Parathyroid adenoma (tissue), 2 donors: ENCODE results near the gene CTSC.

ENCODE experiments used
- H2AFZ ChIP-seq: fragments of 300-600 bp; sonication (generic); one replicate; pipeline ENCODE4 v1.7.0; 2017; ENCODE audit warnings: antibody characterized with exemption, mild to moderate bottlenecking
- H3K27ac ChIP-seq: fragments of 300-600 bp; sonication (generic); one replicate; pipeline ENCODE4 v1.7.0; 2017
- H3K27me3 ChIP-seq: fragments of 300-600 bp; sonication (generic); one replicate; pipeline ENCODE4 v1.7.0; 2017; ENCODE audit warnings: low read length; ENCODE audit not compliant: control insufficient read depth, insufficient read depth
- H3K36me3 ChIP-seq: fragments of 300-600 bp; sonication (generic); one replicate; pipeline ENCODE4 v1.7.0; 2017; ENCODE audit warnings: low read length; ENCODE audit not compliant: control insufficient read depth, insufficient read depth
- H3K4me1 ChIP-seq: fragments of 300-600 bp; sonication (generic); one replicate; pipeline ENCODE4 v1.7.0; 2017; ENCODE audit warnings: control low read depth
- H3K4me2 ChIP-seq: fragments of 300-600 bp; sonication (generic); one replicate; pipeline ENCODE4 v1.7.0; 2017; ENCODE audit warnings: low read length
- H3K4me3 ChIP-seq: fragments of 300-600 bp; sonication (generic); one replicate; pipeline ENCODE4 v1.7.0; 2017; ENCODE audit warnings: low read depth, low read length
- H3K79me2 ChIP-seq: fragments of 300-600 bp; sonication (generic); one replicate; pipeline ENCODE4 v1.7.0; 2017; ENCODE audit warnings: control low read depth
- H3K9ac ChIP-seq: fragments of 300-600 bp; sonication (generic); one replicate; pipeline ENCODE4 v1.7.0; 2017; ENCODE audit warnings: mild to moderate bottlenecking
- H3K9me3 ChIP-seq: fragments of 300-600 bp; sonication (generic); one replicate; pipeline ENCODE4 v1.7.0; 2017; ENCODE audit warnings: low read length; ENCODE audit not compliant: control insufficient read depth
- TF ChIP-seq, protein P1 (sequence below): fragments of 300-600 bp; sonication (generic); IDR thresholded peaks from one replicate; pipeline ENCODE4 v1.7.0; 2017; ENCODE audit warnings: antibody characterized with exemption, mild to moderate bottlenecking
- donor health status: primary hyperparathyroidism.

CTSC gene

DNA sequence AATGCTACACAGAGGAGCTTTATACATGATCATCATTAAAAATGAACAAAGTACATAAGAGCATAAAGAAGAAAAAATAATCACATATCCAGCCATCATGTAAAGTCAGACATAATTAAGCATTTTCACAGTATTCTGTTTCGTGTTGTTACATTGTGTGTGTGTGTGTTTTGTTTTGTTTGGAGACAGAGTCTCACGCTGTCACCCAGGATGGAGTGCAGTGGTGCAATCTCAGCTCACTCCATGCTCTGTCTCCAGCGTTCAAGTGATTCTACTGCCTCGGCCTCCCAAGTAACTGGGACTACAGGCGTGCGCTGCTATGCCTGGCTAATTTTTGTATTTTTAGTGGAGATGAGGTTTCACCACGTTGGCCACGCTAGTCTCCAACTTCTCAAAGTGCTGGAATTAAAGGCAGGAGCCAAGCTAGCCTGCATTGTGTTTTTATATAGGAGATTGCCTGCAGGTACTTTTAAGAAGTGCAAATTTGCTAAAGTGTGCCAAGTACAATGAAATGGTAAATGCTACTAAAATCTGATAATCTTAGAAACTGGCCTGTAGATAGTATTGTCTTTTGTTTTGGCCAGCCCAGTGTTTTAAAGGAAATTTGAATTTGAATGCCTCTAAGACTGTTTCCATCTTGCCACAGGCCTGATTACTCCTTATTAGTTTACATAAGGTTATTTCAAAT, 7.8 kb downstream of the CTSC start:
- H2AFZ ChIP-seq, result no peak overlapping the region
- TF ChIP-seq, protein P1, sequence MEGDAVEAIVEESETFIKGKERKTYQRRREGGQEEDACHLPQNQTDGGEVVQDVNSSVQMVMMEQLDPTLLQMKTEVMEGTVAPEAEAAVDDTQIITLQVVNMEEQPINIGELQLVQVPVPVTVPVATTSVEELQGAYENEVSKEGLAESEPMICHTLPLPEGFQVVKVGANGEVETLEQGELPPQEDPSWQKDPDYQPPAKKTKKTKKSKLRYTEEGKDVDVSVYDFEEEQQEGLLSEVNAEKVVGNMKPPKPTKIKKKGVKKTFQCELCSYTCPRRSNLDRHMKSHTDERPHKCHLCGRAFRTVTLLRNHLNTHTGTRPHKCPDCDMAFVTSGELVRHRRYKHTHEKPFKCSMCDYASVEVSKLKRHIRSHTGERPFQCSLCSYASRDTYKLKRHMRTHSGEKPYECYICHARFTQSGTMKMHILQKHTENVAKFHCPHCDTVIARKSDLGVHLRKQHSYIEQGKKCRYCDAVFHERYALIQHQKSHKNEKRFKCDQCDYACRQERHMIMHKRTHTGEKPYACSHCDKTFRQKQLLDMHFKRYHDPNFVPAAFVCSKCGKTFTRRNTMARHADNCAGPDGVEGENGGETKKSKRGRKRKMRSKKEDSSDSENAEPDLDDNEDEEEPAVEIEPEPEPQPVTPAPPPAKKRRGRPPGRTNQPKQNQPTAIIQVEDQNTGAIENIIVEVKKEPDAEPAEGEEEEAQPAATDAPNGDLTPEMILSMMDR, result no peak
- no peaks in the 10 kb centered on the region for H3K9me3 ChIP-seq
- no peaks in the 10 kb centered on the region for H3K36me3 ChIP-seq
- no peak overlapping the region for H3K4me3 ChIP-seq
- no peak overlapping the region for H3K27ac ChIP-seq
- H3K79me2 ChIP-seq, result no peaks in the 10 kb centered on the region
- no peak overlapping the region for H3K9ac ChIP-seq
- H3K4me1 ChIP-seq, result no peaks in the 10 kb centered on the region
- H3K27me3 ChIP-seq, result no peaks in the 10 kb centered on the region
- H3K4me2 ChIP-seq, result no peak overlapping the region

DNA sequence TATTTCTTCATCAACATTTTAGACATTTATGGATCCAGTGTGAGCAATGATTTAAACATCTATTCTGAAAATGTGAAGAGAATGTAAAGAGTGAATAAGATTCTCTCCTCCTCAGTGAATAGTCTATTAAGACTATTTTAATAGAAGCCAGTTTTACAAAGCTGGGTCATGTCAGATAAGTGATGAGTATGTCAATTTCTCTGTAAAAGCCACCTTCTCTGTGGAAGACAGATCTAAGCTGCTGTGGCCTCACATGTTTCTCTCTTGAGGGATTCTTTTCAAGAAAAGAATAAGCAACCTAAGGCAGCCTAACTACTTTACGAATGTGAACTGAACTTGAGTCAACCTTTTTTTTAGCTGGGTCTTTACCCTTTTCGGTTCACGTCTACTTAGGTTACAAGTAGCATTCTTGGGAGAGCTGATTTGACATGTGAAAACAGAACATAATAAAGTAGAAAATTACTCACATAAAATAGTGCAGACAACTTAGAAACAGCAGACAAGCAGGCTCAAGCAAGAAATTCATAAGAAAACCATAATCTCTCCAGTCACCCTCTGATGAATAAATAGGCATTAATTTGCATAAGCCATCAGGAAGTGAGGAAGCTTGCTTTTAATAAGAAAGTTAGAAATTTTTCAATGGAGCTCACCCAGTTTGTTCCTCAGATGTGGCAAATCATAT, 9.9 kb downstream of the CTSC start:
- Histone ChIP-seq H3K36me3 (no peaks in the 10 kb centered on the region), H2AFZ (no peak overlapping the region), H3K27me3 (no peaks in the 10 kb centered on the region), H3K9ac (no peak overlapping the region), H3K9me3 (no peaks in the 10 kb centered on the region), H3K4me1 (no peaks in the 10 kb centered on the region), H3K4me2 (no peak overlapping the region), H3K27ac (no peak overlapping the region), H3K4me3 (no peak overlapping the region), H3K79me2 (no peaks in the 10 kb centered on the region)
- TF ChIP-seq, protein P1, result no peak

GRCh38 chr11:88327061-88327460, 10.5 kb downstream of the CTSC start:
- Histone ChIP-seq H3K27me3 (no peaks in the 10 kb centered on the region), H3K27ac (no peak overlapping the region), H2AFZ (no peak overlapping the region), H3K4me2 (no peak overlapping the region), H3K9ac (no peak overlapping the region), H3K4me3 (no peak overlapping the region), H3K79me2 (no peaks in the 10 kb centered on the region), H3K4me1 (no peaks in the 10 kb centered on the region), H3K9me3 (no peaks in the 10 kb centered on the region), H3K36me3 (no peaks in the 10 kb centered on the region)
- TF ChIP-seq, protein P1, result no peak

GRCh38 chr11:88326099-88326498, 11.4 kb downstream of the CTSC start:
- no peaks in the 10 kb centered on the region for H3K9me3 ChIP-seq
- TF ChIP-seq, protein P1, result no peak
- H3K27ac ChIP-seq, result no peak overlapping the region
- no peaks in the 10 kb centered on the region for H3K4me1 ChIP-seq
- H3K36me3 ChIP-seq, result no peaks in the 10 kb centered on the region
- H3K27me3 ChIP-seq, result no peaks in the 10 kb centered on the region
- H3K79me2 ChIP-seq, result no peaks in the 10 kb centered on the region
- H3K4me3 ChIP-seq, result no peak overlapping the region
- no peak overlapping the region for H2AFZ ChIP-seq
- H3K4me2 ChIP-seq, result no peak overlapping the region
- H3K9ac ChIP-seq, result no peak overlapping the region
